Astrocyte of the spinal cord (primary cell): Measurements from ENCODE around the gene PRSS53.
"Not testable (repeated sequence)": the region's sequence is repeated elsewhere in the genome, so short reads cannot be mapped to it uniquely, and the experiment has no call there.

ENCODE experiments used
- DNase-seq: peaks from one replicate; pipeline ENCODE4 v3.0.0; 2011; ENCODE audit warnings: low read depth, low spot score
- H3K4me3 ChIP-seq: 2 replicates; pipeline ENCODE4 v1.5.1; 2011; ENCODE audit warnings: low read depth, mild to moderate bottlenecking, low read length, moderate library complexity
- CTCF ChIP-seq: IDR thresholded peaks from 2 replicates; pipeline ENCODE4 v1.5.1; 2012; ENCODE audit warnings: low read depth, mild to moderate bottlenecking, low read length, inconsistent platforms
- in situ Hi-C: cut with HindIII; loops from 2 replicates; pipeline ENCODE4 v1.10.0; 2017; ENCODE audit warnings: low sequenced_read_pairs

PRSS53 gene

GRCh38 chr16:31106509-31107464, 18.0 kb upstream of the PRSS53 start:
- no peak overlapping the region for H3K4me3 ChIP-seq
- in situ Hi-C loops, result no loop called here
- TF ChIP-seq CTCF, result no peak
- DNase-seq, result no peak

GRCh38 chr16:31105677-31106213, 17.0 kb upstream of the PRSS53 start:
- in situ Hi-C loops, result no loop called here
- DNase-seq, result peak; percentile 47
- TF ChIP-seq CTCF, result peak; percentile 83
- H3K4me3 ChIP-seq, result no peak overlapping the region

DNA sequence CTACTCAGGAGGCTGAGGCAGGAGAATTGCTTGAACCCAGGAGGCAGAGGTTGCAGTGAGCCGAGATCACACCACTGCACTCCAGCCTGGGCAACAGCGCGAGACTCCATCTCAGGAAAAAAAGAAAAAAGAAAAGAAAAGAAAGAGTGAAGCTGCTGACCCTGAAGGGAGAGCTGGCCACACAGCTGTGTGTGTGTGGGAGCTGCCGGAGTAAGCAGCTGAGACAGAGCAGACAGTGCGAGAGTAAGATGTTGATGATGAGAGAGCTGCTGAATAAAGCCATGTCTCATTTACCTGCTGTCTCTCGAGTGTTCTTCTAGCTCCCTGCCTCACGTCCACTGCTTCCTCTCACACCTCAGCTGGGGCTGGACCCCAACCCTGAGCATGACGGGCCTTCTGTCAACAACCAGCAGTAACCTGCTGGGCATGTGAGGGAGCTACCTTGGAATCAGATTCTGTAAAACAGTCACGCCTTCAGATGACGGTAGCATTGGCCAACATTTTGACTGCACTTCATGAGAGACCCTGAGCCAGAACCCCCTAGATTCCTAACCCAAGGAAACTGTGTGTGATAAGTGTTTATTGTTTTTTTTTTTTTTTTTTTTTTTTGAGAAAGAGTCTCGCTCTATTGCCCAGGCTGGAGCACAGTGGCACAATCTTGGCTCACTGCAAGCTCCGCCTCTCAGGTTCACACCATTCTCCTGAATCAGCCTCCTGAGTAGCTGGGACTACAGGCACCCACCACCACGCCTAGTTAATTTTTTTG, 12.3 kb upstream of the PRSS53 start:
- DNase-seq, H3K4me3 ChIP-seq, in situ Hi-C loops: not testable (repeated sequence)

- in situ Hi-C loops, result no loop called here
- no peak for TF ChIP-seq CTCF
- H3K4me3 ChIP-seq, result no peak overlapping the region
- peak; percentile 36 for DNase-seq
These were observed 11.3 kb upstream of the PRSS53 start for GRCh38 chr16:31099860-31100638.

DNA sequence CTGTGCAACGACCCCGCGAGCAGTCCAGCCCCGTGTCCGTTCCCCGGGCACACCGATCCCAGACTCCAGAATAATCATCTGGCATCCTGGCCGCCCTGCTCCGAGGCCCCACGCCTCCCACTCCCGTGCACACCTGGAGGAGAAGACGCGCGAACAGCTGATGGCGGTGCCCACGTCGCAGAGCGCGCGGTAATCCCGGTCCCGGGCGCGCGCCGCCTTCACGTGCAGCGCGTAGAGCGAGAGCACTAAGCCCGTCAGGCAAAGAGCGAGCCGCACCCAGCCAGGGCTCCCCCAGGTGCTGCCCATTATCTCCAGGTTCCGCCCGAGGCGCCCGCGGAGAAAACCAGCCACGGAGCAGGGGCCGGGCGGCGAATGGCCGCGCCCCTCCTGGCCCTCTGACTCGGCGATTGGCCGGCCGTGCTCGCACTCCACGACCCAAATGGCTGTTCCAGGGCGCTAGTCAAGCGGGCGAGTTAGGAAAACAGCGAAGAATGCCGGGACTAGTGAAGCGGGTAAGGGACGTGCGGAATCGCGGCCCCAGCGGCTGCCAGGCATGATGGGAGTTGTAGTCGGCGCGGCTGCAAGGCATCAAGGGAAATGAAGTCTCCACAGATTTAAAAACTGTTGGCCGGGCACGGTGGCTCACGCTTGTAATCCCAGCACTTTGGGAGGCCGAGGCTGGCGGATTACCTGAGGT, 5.8 kb upstream of the PRSS53 start, which contains the start of gene VKORC1:
Gene VKORC1, minus strand, starts transcription at position 374 of the 697 bp plus-strand sequence. Its CDS starts 68 bp downstream, at position 306.
- TF ChIP-seq CTCF, result no peak
- in situ Hi-C loops, result no loop called here
- peak; percentile 98 for DNase-seq
- peak within 1 kb of the TSS; percentile 87 for H3K4me3 ChIP-seq

- peak overlapping the region; percentile 87 for H3K4me3 ChIP-seq
- in situ Hi-C loops, result no loop called here
- peak; percentile 19 for DNase-seq
- no peak for TF ChIP-seq CTCF
These were observed 5.3 kb upstream of the PRSS53 start for GRCh38 chr16:31094088-31094423.
